Measurements from ENCODE around the gene PPP6C. TPM values are rescaled to one million over a fixed set of nuclear protein-coding genes. Genes with fewer than 3 reads are reported as not detected.

PPP6C gene
- total RNA-seq, 4 donors from 2014 or later: 32.6 to 43.2 (median 36.4) TPM

DNA sequence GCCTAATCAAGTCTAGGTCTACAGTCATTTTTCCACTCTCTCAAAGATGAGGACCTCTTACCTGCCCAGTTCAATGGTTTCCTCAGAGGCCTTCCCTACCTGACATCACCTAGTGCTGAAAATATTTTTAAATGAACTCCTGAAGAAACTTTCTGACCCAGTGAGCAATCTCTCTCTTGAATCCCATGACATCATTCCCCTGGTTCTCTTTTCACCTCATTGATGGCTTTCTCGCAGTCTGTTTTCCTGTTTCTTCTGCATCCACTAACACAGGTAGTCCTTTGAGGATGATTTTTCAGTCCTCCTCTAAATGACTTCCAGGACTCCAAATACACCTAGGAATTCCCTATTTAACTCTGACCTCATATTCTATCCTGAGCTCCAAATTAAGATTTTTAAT, 86.6 kb downstream of the PPP6C start:
- TF ChIP-seq CTCF (IDR thresholded peaks at IDR 0.05): no peak
- no peak for DNase-seq (ENCODE audit: low spot score)
- ATAC-seq (ENCODE audit: low FRiP score): no peak

DNA sequence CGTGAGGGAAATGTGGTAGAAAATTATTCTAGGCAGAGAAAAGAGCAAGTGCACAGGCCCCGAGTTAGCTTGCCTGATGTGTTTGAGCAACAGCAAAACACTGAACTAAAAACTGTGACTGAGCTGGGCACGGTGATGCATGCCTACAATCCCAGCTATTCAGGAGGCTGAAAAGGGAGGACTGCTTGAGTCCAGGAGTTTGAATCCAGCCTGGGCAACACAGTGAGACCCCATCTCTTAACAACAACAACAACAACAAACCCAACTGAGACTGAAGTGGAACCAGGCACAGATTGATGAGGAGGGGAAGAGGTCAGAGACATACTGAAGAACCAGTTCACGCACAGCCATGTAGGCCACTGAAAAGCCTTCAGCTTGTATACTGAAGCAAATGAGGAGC, 88.8 kb downstream of the PPP6C start:
- DNase-seq (ENCODE audit: low spot score): no peak
- ATAC-seq (ENCODE audit: low FRiP score): no peak
- TF ChIP-seq CTCF (IDR thresholded peaks at IDR 0.05): no peak

- no peak for ATAC-seq (ENCODE audit: low FRiP score)
- no peak for TF ChIP-seq CTCF (IDR thresholded peaks at IDR 0.05)
- DNase-seq (ENCODE audit: low spot score): no peak
Observed at GRCh38 chr9:125099816-125100215, 89.8 kb downstream of the PPP6C start.

Other genes with a start within 250 kb of the PPP6C start
- gene GOLGA1, start 248.7 kb downstream of the PPP6C start, total RNA-seq: 10 to 100 TPM; 13.3 to 31.5 (median 19.7) TPM
- gene SCAI, start 46.3 kb downstream of the PPP6C start, total RNA-seq: 1 to 10 TPM; 4.0 to 9.1 (median 6.6) TPM
- 10 to 100 TPM; 12.6 to 19.9 (median 13.4) TPM for gene RABEPK, start 10.7 kb upstream of the PPP6C start, total RNA-seq
- 100 to 1,000 TPM in 3 of 4 donors, 10 to 100 TPM in 1; 78.5 to 254 (median 168) TPM for gene HSPA5, start 51.5 kb upstream of the PPP6C start, total RNA-seq
- 100 to 1,000 TPM in 1 of 4 donors, 10 to 100 TPM in 3; 44.0 to 124 (median 67.9) TPM for gene GAPVD1, start 72.0 kb upstream of the PPP6C start, total RNA-seq